T-helper 2 cell treated with Interferon-gamma antibody and Interleukin-4, amounts not matched to agents 100 ng/mL and 5 ng/mL, for 36 hours (primary cell): Measurements from ENCODE around the gene PEF1. TPM values are rescaled to one million over a fixed set of nuclear protein-coding genes. Genes with fewer than 3 reads are reported as not detected.
"Not testable (repeated sequence)": the region's sequence is repeated elsewhere in the genome, so short reads cannot be mapped to it uniquely, and the experiment has no call there.

Experiments
- intact Hi-C: fragments of 100-400 bp; cut with micrococcal nuclease; formaldehyde crosslinking; loops from one replicate; pipeline ENCODE4 v1.15.1; 2023
- total RNA-seq: library from RNA; stranded (reverse); gene quantifications from 2 replicates; pipeline ENCODE4 v1.2.3, GENCODE V29; 2022

The PEF1 gene
- total RNA-seq, 1 donor from 2014 or later, result 47.9 TPM

DNA sequence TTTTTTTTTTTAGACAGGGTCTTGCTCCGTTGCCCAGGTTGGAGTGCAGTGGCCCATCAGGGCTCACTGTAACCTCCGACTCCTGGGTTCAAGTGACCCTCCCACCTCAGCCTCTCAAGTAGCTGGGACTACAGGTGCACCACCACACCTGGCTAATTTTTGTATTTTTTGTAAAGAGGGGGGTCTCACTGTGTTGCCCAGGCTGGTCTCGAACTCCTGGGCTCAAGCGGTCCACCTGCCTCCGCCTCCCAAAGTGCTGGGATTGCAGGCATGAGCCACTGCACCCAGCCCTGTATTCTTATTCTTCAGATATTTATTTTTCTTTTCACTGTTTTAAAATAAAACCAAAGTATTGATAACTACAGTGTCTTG, 57.4 kb downstream of the PEF1 start:
- intact Hi-C loops, result not testable (repeated sequence)

DNA sequence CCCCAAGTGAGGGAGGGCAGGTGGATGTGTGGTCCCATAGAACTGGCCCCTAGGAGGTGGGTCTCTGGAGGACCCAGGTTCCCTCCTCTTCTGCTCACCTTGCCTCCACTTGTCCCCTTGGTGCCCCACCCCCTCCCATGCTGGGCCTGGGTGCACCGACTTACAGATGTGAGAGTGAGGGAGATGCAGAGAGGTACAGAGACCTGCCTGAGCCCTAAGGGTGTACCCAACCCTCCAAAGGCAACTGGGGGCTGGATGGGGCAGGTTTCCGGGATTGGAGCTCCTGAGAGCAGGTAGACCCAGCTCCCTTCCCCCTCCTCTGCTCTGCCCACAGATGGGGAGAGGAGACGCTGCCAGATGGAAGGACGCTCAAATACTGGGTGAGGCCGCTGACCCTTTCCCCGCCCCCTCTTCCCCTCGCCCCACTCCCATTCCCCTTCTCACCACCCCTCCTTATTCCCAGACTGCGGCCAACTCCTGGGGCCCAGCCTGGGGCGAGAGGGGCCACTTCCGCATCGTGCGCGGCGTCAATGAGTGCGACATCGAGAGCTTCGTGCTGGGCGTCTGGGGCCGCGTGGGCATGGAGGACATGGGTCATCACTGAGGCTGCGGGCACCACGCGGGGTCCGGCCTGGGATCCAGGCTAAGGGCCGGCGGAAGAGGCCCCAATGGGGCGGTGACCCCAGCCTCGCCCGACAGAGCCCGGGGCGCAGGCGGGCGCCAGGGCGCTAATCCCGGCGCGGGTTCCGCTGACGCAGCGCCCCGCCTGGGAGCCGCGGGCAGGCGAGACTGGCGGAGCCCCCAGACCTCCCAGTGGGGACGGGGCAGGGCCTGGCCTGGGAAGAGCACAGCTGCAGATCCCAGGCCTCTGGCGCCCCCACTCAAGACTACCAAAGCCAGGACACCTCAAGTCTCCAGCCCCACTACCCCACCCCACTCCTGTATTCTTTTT, 58.0 kb downstream of the PEF1 start:
- intact Hi-C loops, result no loop called here

DNA sequence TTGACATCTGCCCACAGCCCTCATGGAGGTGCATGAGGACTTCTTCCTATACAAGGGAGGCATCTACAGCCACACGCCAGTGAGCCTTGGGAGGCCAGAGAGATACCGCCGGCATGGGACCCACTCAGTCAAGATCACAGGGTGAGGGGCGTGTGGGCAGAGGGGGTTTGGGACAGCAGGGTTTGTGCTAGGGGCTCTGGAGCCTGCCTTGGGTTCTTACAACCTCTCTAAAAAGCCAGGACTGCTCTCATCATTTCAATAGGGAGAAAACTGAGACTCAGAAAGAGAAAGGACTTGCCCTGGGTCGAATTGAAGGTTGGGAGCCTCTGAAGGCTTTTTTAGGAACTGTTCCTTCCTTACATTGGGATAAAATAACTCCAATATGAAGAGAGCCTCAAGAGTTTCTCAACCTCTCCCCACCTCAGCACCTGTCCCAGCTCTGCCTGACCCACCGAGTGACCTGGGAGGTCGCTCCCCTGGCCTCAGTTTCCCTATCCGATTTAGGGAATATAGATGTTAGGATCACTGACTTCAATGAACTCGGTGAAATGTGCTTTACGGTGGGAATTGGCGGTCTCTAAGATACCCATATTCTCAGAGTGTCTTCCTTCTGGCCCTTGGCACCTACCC, 58.8 kb downstream of the PEF1 start:
- intact Hi-C loops, result no loop called here

DNA sequence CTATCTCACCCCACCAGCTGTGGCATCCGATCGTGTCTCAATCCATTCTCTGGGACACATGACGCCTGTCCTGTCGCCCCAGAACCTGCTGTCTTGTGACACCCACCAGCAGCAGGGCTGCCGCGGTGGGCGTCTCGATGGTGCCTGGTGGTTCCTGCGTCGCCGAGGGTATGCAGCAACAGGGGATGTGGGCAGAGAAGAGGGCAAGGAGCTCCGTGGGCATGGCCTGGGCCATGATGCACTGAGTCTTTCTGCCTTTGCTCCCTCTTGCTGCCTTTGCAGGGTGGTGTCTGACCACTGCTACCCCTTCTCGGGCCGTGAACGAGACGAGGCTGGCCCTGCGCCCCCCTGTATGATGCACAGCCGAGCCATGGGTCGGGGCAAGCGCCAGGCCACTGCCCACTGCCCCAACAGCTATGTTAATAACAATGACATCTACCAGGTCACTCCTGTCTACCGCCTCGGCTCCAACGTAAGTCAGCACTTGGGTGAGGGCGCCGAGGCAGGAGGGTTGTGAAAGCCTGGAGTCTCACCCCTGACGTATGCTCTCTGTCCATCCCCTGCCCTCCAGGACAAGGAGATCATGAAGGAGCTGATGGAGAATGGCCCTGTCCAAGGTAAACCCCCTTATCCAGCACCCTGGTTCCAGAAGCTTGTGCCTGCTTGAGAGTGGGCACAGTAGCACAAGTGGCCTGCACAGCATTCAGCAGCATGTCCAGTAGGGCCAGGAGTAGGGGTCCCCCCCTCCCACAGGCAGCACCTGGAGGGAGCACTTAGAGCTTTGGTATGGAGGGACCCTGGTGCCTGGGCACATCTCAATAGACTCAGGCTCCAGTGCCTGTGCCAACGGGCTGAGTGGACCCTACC, 59.6 kb downstream of the PEF1 start:
- intact Hi-C loops, result no loop called here

DNA sequence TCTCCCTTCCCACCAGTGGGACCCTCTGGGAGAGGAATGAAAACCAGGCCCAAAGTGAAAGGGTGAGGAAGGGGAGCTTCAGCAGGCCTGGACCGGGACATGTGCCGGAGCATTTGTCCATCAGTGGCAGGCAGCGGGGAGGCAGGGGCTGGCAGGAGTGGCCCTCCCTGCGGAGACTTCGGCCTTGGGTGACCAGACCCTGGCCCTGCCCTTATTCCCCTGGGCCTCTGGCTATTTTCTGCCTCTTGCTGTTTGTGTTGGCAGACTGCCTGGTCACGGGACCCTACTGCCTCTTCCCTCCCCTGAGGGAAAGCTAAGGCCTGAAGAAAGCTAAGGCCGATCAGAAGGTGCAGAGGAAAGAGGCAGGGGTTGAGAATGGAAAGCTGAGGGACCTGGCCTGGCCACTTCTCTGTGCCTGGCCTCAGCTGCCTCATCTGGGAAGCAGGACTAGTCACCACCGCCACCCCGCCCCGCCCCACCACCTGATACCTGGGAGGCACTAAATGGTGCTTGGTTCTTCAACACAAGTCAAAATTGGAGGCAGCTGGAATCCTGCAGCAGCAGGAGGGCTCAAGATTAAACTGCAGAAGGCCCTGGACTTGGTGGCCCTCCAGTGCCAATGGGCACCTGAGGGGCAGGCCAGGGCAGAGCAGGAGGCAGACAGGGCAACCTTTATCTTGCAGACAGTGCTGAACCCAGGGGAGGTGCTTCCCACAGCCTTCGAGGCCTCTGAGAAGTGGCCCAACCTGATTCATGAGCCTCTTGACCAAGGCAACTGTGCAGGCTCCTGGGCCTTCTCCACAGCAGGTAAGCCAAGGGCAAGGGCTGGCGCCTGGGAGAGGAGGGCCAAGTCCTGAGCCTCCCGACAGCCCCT, 60.4 kb downstream of the PEF1 start:
- intact Hi-C loops, result no loop called here

DNA sequence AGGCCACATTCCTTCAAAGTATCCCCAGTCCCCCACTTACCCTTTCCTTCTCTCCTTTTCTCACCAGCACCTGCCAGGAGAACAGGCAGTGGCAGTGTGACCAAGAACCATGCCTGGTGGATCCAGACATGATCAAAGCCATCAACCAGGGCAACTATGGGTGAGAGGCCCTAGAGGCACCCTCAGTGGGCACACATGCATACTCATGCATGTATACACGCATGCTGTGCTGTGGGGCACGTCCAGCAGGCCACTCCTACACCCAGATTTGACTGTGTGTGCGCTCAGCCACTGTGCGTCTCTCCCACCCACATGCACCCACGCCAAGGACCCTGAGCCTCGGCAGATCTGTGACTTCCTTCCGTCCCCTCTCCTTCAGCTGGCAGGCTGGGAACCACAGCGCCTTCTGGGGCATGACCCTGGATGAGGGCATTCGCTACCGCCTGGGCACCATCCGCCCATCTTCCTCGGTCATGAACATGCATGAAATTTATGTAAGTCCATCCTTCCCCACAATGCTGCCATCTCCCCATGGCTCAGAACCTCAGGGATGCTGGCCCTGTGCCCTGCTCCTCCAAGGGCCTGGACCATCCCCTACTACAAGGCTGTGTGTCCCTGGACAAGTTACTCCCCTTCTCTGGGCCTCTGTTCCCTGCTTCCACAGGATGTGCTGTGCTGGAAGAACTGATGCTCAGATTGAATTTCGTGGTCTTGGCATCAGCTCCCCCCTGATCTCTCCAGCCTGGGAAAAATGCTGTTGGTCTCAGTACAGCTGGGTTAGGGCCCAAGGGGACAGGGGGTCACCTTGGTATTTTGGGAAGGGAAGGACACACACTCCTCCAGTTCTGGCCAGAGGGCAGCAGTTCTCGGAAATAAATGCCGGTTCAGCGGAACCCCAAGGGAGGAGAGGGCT, 61.3 kb downstream of the PEF1 start:
- intact Hi-C loops, result no loop called here

DNA sequence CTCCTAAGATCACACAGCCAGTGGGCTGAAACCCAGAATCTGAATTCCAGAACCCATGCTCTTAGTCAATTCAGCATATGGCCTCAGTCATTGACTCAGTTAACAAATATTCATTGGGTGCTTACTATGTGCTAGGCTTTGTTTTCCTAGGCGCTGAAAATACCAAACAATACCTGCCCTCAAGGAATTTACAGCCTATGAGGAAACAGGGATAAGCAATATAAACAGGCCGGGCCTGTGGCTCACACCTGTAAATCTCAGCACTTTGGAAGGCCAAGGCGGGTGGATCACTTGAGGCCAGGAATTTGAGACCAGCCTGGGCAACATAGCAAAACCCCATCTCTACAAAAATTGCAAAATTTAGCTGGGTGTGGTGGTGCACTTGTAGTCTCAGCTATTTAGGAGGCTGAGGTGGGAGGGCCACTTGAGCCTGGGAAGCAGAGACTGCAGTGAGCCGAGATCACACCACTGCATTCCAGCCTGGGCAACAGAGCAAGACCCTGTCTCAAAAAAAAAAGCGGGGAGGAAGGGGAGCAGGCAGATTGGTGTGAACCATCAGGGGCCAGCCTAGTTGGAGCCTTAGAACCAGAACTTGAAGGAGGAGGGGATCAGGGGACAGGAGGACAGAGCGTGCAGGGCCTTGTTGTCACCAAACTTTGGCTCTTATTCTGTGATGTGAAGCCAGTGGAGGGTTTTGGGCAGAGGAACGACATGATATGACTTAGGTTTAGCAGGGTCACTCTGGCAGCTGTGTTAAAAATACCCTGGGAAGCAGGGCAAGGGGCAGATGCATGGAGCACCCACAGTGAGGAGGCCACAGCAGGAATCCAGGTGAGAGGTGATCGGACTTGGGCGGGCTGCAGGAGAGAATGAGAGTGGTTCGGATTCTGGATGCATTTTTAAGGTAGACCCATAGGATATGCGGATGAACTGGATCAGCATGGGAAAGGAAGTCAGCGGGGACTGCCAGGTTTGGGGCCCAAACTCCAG, 62.6 kb downstream of the PEF1 start:
- intact Hi-C loops, result no loop called here

DNA sequence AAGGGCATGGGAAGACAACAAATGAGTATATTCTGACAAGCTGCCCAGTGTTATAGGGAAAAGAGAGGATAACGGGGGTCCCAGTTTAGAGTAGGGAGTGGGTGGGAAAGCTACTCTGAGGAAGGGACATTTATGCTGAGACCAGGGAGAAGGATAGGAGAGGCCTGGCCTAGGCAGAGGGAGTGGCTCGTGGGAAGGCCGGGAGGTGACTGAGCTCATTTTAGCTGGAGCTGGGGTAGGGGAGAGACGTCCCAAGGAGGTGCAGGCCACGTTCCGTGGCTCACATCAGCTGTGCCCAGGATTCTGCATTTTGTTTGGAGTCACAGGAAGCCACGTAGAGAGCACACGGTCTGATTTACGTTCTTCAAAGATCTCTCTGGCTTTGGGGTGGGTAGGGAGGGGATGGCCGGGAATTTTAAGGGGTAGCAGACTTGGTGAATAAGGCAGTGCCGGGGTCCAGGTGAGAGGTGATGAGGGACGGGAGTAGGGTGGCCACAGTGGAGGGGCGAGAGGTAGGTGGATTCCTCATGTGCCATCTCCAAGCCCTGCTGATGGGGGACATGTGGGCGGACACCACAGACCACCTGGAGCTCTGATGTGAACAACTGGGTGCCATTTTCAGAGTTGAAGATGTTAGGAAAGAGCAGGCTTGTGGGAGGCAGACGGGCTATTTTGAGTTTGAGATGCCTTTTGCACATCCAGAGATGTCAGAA, 63.6 kb downstream of the PEF1 start:
- intact Hi-C loops, result no loop called here

DNA sequence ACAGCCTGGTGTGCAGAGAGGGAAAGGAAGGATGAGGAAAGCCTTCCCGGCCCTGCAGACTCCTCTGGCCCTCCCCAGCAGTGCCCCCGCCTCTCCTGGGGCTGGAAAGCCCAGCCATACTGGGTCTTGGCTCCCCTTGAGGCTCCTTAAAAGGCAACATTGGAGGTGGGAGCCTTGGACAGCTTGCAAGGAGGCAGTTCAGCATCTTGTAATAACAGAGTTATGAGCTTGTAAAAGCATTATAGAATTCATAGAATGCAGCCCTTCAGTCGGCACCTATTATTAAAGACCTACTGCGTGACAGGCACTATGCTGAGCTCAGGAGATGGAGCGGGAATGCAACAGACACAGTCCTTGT, 64.2 kb downstream of the PEF1 start:
- intact Hi-C loops, result no loop called here

Other genes starting within 250 kb of the PEF1 start
- 0.23 TPM in 1 of 2 replicates, not detected in the other for gene SERINC2, start 231.7 kb downstream of the PEF1 start, total RNA-seq
- gene TINAGL1, start 68.4 kb downstream of the PEF1 start, total RNA-seq, result not detected in 2 replicates
- not detected in 2 replicates for gene HCRTR1, start 27.2 kb downstream of the PEF1 start, total RNA-seq
- gene COL16A1, start 59.1 kb upstream of the PEF1 start, total RNA-seq, result not detected in 2 replicates
- 0.30 and 0.32 TPM in 2 replicates for gene ADGRB2, start 119.5 kb upstream of the PEF1 start, total RNA-seq
- not detected in 2 replicates for gene SPOCD1, start 171.1 kb upstream of the PEF1 start, total RNA-seq